Breast epithelium (tissue), 4 donors: Measurements from ENCODE around the gene ADAMTS2. TPM values are rescaled to one million over a fixed set of nuclear protein-coding genes. Genes with fewer than 3 reads are reported as not detected.
A peak's percentile ranks its signal among the peaks of the same experiment; 100 is the strongest.

ENCODE experiments used
- DNase-seq, 2 donors: peaks; one replicate each; pipeline ENCODE4 v3.0.0-alpha.2; 2019; ENCODE audit warnings: low spot score in 2 of 2
- H3K27ac ChIP-seq, 2 donors: fragments of 200-600 bp; sonication (generic) in 1 of 2; one replicate each; pipeline ENCODE4 v1.5.1; 2016 to 2019; ENCODE audit warnings: mild to moderate bottlenecking in 1 of 2
- H3K27me3 ChIP-seq, 2 donors: fragments of 200-600 bp; sonication (generic) in 1 of 2; one replicate each; pipeline versions ENCODE4 v1.5.1 to v1.6.0; 2017 to 2019; ENCODE audit warnings: control low read depth in 1 of 2, mild to moderate bottlenecking in 1 of 2
- H3K36me3 ChIP-seq: fragments of 200-600 bp; one replicate; pipeline ENCODE4 v1.5.1; 2019
- H3K4me1 ChIP-seq, 2 donors: fragments of 200-600 bp; sonication (generic); one replicate each; pipeline ENCODE4 v1.5.1; 2016 to 2019; ENCODE audit warnings: control low read depth in 1 of 2
- H3K4me3 ChIP-seq, 3 donors: fragments of 200-600 bp; sonication (generic); 1 replicate in 2 of 3; 2 replicates in 1 of 3; pipeline ENCODE4 v1.5.1; 2016 to 2019; ENCODE audit warnings: mild to moderate bottlenecking in 3 of 3, moderate library complexity in 2 of 3
- H3K9me3 ChIP-seq, 2 donors: fragments of 200-600 bp; sonication (generic) in 1 of 2; one replicate each; pipeline ENCODE4 v1.5.1; 2016 to 2019; ENCODE audit warnings: control low read depth in 1 of 2
- POLR2A ChIP-seq: fragments of 450-650 bp; IDR thresholded peaks from one replicate; pipeline ENCODE4 v1.6.1; 2016; ENCODE audit warnings: antibody characterized with exemption, mild to moderate bottlenecking, moderate library complexity
- POLR2AphosphoS5 ChIP-seq, 3 donors: sonication (generic); formaldehyde crosslinking; IDR thresholded peaks; one replicate each; pipeline ENCODE4 v1.6.1; 2017; ENCODE audit warnings: antibody characterized with exemption in 3 of 3
- intact Hi-C: fragments of 100-400 bp; cut with DNase I; formaldehyde crosslinking; loops from one replicate; pipeline ENCODE4 v1.15.1; 2023; ENCODE audit warnings: low total_unique reads
- total RNA-seq, 3 donors: library from RNA; depleted of rRNA; stranded (reverse); fragments of >200 nt; gene quantifications; one replicate each; pipeline ENCODE4 v1.1.0, GENCODE V29; 2016
- TF ChIP-seq, protein P1 (sequence below), 3 donors: fragments of 450-650 bp; IDR thresholded peaks; one replicate each; pipeline ENCODE4 v1.5.1; 2016 to 2017; ENCODE audit warnings: antibody characterized with exemption in 3 of 3, mild to moderate bottlenecking in 3 of 3, moderate library complexity in 3 of 3

Gene ADAMTS2
- total RNA-seq, 3 donors from 2014 or later: 11.3 to 51.8 (median 19.7) TPM

DNA sequence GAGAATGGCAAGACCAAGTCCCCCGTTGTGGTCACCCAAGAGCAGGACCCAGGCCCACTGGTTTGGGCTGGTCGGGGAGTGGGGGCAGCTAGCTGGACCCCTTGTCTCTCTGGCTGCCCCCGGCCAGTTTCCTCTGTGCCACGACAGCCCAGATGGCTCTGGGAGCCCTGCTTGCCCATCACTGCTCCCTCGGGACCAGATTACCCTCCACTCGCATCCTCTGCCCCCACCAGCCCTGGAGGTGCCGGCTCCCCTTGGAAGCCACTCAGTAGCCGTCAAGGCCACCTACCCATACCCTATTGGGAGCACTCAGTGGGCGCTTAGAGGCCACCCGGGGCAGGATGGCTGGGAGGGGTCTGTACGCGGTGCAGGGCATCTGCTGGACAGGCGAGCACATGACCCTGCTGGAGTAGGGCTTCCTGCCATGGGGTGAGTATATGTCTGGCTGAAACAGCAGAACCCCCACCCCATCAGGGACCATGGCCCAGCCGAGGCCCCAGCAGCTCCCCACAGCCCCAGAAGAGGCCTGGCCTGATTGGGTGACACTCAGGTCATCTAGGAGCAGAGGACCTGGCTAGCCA, 215.1 kb downstream of the ADAMTS2 start:
- TF ChIP-seq POLR2A (no peak), POLR2AphosphoS5 (IDR thresholded peaks at IDR 0.05) (no peak)
- TF ChIP-seq, protein P1, sequence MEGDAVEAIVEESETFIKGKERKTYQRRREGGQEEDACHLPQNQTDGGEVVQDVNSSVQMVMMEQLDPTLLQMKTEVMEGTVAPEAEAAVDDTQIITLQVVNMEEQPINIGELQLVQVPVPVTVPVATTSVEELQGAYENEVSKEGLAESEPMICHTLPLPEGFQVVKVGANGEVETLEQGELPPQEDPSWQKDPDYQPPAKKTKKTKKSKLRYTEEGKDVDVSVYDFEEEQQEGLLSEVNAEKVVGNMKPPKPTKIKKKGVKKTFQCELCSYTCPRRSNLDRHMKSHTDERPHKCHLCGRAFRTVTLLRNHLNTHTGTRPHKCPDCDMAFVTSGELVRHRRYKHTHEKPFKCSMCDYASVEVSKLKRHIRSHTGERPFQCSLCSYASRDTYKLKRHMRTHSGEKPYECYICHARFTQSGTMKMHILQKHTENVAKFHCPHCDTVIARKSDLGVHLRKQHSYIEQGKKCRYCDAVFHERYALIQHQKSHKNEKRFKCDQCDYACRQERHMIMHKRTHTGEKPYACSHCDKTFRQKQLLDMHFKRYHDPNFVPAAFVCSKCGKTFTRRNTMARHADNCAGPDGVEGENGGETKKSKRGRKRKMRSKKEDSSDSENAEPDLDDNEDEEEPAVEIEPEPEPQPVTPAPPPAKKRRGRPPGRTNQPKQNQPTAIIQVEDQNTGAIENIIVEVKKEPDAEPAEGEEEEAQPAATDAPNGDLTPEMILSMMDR (IDR thresholded peaks at IDR 0.05): no peak
- Histone ChIP-seq H3K36me3 (no peaks in the 10 kb centered on the region), H3K9me3 (no peaks in the 10 kb centered on the region), H3K27ac (no peak overlapping the region), H3K4me3 (no peak overlapping the region), H3K27me3 (no peaks in the 10 kb centered on the region), H3K4me1 (no peaks in the 10 kb centered on the region)
- intact Hi-C loops: no loop called here
- DNase-seq: peak in 1 of 2 donors; percentile 19

DNA sequence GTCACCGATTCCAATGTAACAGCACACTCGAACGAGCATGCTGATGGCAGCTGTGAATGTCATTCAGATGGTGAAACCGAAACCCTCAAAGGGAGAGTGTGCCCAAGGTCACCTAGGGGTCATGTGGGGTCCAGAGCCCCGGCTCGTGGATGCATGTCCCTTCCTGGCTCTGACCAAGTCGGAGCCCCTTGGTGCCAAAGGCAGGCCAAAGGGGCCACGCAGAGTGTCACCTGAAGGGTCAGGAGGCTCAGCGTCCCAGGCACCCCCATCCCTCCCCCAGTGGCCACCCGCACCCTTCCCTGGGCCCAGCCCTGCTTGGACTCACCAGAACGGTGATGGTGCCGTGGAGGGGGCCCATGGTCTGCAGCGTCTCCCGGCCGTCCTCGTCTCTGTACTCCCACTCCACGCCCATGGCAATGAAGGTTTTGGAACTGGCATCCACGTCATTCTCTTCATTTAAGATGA, 215.6 kb downstream of the ADAMTS2 start:
- DNase-seq: peak in 1 of 2 donors; percentile 45
- Histone ChIP-seq H3K4me1 (no peaks in the 10 kb centered on the region), H3K27me3 (no peaks in the 10 kb centered on the region), H3K4me3 (no peak overlapping the region), H3K36me3 (no peaks in the 10 kb centered on the region), H3K9me3 (no peaks in the 10 kb centered on the region), H3K27ac (no peak overlapping the region)
- TF ChIP-seq POLR2A (no peak), POLR2AphosphoS5 (IDR thresholded peaks at IDR 0.05) (no peak)
- TF ChIP-seq, protein P1 (IDR thresholded peaks at IDR 0.05): no peak
- intact Hi-C loops: no loop called here

DNA sequence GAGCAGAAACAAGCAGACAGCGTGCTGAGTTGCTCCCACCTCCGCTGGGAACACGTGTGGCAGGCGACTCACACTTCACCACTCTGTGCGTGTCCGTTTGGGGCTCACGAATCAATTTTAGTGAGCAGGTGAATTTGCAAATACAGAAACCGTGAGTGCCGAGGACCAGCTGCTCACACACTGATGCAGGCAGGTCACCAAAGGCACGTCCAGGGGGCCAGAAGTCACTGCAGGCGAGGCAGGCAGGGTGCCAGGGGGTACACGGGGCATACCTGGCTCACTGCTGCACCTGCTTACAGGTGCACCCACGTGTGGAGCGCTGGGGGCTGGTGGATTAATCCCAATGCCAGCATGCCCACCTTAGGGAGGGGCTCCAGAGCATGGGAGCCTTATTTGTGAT, 216.3 kb downstream of the ADAMTS2 start:
- TF ChIP-seq POLR2AphosphoS5 (IDR thresholded peaks at IDR 0.05): no peak
- TF ChIP-seq POLR2A: no peak
- TF ChIP-seq, protein P1 (IDR thresholded peaks at IDR 0.05): no peak
- Histone ChIP-seq H3K36me3 (no peaks in the 10 kb centered on the region), H3K4me3 (no peak overlapping the region), H3K27ac (no peak overlapping the region), H3K4me1 (no peaks in the 10 kb centered on the region), H3K27me3 (no peaks in the 10 kb centered on the region), H3K9me3 (no peaks in the 10 kb centered on the region)
- peak in 1 of 2 donors; percentile 25 for DNase-seq
- intact Hi-C loops: no loop called here

DNA sequence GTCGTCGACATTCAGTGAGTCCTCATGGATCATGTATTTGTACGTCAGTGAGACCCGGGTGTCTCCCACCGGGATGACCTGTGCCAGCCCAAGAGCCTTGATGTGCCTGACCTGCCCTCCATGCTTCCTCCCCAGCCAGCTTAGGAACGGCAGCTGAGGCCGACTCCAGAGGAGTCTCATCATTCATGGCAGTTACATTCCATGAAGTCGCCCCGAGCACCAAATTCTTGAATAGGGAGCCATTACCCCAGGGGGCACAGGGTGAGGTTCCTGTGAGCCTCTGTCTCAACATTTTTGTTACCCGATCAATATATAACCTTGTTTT, 217.3 kb downstream of the ADAMTS2 start:
- H3K36me3 ChIP-seq: no peaks in the 10 kb centered on the region
- no peaks in the 10 kb centered on the region for H3K4me1 ChIP-seq
- H3K27ac ChIP-seq: no peak overlapping the region
- no peak overlapping the region for H3K4me3 ChIP-seq
- H3K27me3 ChIP-seq: no peaks in the 10 kb centered on the region
- no peaks in the 10 kb centered on the region for H3K9me3 ChIP-seq
- no peak for DNase-seq
- TF ChIP-seq POLR2AphosphoS5 (IDR thresholded peaks at IDR 0.05): no peak
- TF ChIP-seq, protein P1 (IDR thresholded peaks at IDR 0.05): no peak
- TF ChIP-seq POLR2A: no peak
- intact Hi-C loops: no loop called here

DNA sequence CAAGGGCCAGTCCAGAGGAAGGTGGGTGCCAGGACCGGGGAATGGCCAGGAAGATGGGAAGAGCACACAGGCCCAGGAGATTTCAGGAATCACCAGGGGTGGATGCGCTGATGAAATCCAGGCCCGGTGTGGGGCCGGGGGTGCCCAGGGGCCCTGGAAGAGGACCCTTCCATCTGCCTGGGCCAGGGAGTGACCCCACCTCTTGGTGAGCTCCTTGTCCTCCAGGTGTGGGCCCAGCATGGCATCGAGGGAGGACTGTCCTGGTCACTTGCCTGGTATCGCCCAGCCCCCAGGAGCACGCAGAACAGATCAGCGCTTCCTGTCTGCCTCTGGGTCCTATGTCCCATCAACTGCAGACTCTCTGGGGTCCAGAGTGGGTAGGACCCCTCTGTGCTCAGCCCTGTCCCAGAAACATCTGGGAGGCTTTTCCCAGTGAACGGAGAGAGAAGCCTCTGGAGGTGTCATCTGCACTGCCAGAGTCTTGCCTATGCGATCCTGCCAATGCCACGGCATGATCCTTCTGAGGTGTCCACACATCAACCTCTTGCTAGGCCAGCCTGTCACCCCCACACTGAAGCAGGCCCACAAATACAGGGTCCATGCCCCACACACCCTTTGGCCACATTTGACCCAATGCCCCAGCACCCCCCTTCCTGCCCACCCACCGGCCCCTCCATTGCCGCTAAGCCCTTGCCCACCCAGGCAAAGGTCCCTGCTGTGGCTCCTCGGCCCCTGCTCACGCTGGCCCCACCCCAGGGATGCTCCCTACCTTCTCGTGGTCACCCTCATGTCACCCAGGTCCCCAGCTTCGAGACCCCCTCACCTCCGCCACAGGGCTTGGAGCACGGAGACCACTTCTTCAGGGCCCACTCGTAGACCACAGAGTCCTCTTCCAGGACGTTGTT, 217.9 kb downstream of the ADAMTS2 start:
- Histone ChIP-seq H3K4me3 (no peak overlapping the region), H3K9me3 (peaks cover 0 to 2% of the 10 kb centered on the region in 2 donors), H3K27ac (no peak overlapping the region), H3K36me3 (no peaks in the 10 kb centered on the region), H3K27me3 (no peaks in the 10 kb centered on the region), H3K4me1 (no peaks in the 10 kb centered on the region)
- intact Hi-C loops: no loop called here
- peak in 1 of 2 donors; percentile 45 for DNase-seq
- TF ChIP-seq POLR2AphosphoS5 (IDR thresholded peaks at IDR 0.05) (no peak), POLR2A (no peak)
- TF ChIP-seq, protein P1 (IDR thresholded peaks at IDR 0.05): no peak
